HEK293T (cell line): ENCODE data around the gene SH2D3A.

ENCODE experiments used
- CTCF ChIA-PET: fragments of 350-600 bp; formaldehyde crosslinking; extraction: SDS; loops from one replicate; lab custom pipeline; 2021; ENCODE audit warnings: antibody characterized with exemption, inconsistent platforms; lab: Yijun Ruan, JAX
- POLR2A ChIA-PET: fragments of 350-600 bp; formaldehyde crosslinking; extraction: SDS; loops from one replicate; lab custom pipeline; 2020; ENCODE audit warnings: antibody characterized with exemption, inconsistent platforms; lab: Yijun Ruan, JAX
- DNase-seq: peaks from one replicate; pipeline ENCODE4 v3.0.0; 2012; ENCODE audit warnings: mixed read lengths; ENCODE audit errors: extremely low spot score
- ARNT ChIP-seq: fragments of 450-650 bp; IDR thresholded peaks from 2 replicates; pipeline ENCODE4 v1.6.1; 2017; ENCODE audit warnings: mild to moderate bottlenecking
- BHLHE40 ChIP-seq: fragments of 450-650 bp; IDR thresholded peaks from 2 replicates; pipeline ENCODE4 v1.6.1; 2016; ENCODE audit warnings: mild to moderate bottlenecking, moderate library complexity, borderline replicate concordance
- CTBP1 ChIP-seq: fragments of 450-650 bp; IDR thresholded peaks from 2 replicates; pipeline ENCODE4 v1.6.1; 2016; ENCODE audit warnings: borderline replicate concordance
- ELF4 ChIP-seq: fragments of 450-650 bp; IDR thresholded peaks from 2 replicates; pipeline ENCODE4 v1.6.1; 2017; ENCODE audit warnings: antibody characterized with exemption
- FOXA1 ChIP-seq: fragments of 450-650 bp; IDR thresholded peaks from 2 replicates; pipeline ENCODE4 v1.6.1; 2016; ENCODE audit warnings: mild to moderate bottlenecking
- FOXK2 ChIP-seq: fragments of 450-650 bp; IDR thresholded peaks from 2 replicates; pipeline ENCODE4 v1.6.1; 2016; ENCODE audit warnings: mild to moderate bottlenecking
- FOXM1 ChIP-seq: fragments of 450-650 bp; IDR thresholded peaks from 2 replicates; pipeline ENCODE4 v1.6.1; 2017; ENCODE audit warnings: mild to moderate bottlenecking, borderline replicate concordance
- HDGF ChIP-seq: fragments of 450-650 bp; IDR thresholded peaks from 2 replicates; pipeline ENCODE4 v1.6.1; 2017; ENCODE audit warnings: antibody characterized with exemption, borderline replicate concordance
- L3MBTL2 ChIP-seq: fragments of 450-650 bp; conservative IDR thresholded peaks from 2 replicates; pipeline ENCODE4 v1.6.1; 2016; ENCODE audit warnings: mild to moderate bottlenecking
- LEF1 ChIP-seq: fragments of 450-650 bp; IDR thresholded peaks from 2 replicates; pipeline ENCODE4 v1.6.1; 2017; ENCODE audit warnings: mild to moderate bottlenecking, borderline replicate concordance
- NFRKB ChIP-seq: fragments of 450-650 bp; IDR thresholded peaks from 2 replicates; pipeline ENCODE4 v1.6.1; 2016; ENCODE audit warnings: mild to moderate bottlenecking, moderate library complexity
- SP1 ChIP-seq: fragments of 450-650 bp; IDR thresholded peaks from 2 replicates; pipeline ENCODE4 v1.6.1; 2017
- SUZ12 ChIP-seq: fragments of 450-650 bp; IDR thresholded peaks from 2 replicates; pipeline ENCODE4 v1.6.1; 2016; ENCODE audit warnings: mild to moderate bottlenecking
- TARDBP ChIP-seq: fragments of 450-650 bp; IDR thresholded peaks from 2 replicates; pipeline ENCODE4 v1.6.1; 2016
- ZNF384 ChIP-seq: fragments of 450-650 bp; IDR thresholded peaks from 2 replicates; pipeline ENCODE4 v1.6.1; 2016
- TF ChIP-seq, protein P1 (sequence below): fragments of 450-650 bp; IDR thresholded peaks from 2 replicates; pipeline ENCODE4 v1.6.1; 2016

The SH2D3A gene

DNA sequence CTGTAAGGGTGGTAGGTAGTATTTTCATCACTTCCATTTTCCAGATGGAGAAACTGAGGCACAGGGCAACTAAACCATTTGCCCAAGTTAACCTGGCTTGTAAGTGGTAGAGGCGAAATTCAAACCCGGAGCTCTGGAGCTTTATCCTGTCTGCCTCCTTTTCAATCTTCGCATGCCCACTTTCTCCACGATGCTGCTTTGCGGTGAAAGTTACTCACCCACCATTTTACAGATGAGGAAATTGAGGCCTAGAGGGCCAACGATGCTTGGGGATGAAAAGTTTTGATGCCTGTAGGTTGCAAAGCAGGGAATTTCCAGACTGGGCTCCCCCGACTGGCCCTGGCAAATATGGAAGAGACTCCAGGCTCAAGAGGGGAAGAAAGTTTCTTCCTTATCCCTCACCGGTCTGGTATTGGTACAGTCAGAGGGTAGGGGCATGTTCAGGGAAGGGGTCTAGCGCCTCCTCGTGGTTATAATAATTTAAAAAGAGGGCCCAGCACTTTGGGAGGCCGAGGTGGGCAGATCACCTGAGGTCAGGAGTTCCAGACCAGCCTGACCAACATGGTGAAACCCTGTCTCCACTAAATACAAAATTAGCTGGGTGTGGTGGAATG is 1.9 kb upstream of the SH2D3A start:
- TF ChIP-seq SUZ12 (no peak), SP1 (no peak), ELF4 (no peak), FOXA1 (no peak), NFRKB (no peak), BHLHE40 (no peak), ZNF384 (no peak), LEF1 (no peak), L3MBTL2 (no peak), FOXK2 (no peak), TARDBP (no peak), CTBP1 (no peak)
- TF ChIP-seq, protein P1, sequence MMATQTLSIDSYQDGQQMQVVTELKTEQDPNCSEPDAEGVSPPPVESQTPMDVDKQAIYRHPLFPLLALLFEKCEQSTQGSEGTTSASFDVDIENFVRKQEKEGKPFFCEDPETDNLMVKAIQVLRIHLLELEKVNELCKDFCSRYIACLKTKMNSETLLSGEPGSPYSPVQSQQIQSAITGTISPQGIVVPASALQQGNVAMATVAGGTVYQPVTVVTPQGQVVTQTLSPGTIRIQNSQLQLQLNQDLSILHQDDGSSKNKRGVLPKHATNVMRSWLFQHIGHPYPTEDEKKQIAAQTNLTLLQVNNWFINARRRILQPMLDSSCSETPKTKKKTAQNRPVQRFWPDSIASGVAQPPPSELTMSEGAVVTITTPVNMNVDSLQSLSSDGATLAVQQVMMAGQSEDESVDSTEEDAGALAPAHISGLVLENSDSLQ, result no peak
- CTCF ChIA-PET, result interaction anchor here (0.9 to 1.7 kb wide), 2 partner anchors 10 to 31 kb away, joined by 3 to 5 read pairs; no protein-coding TSS in a partner anchor
- POLR2A ChIA-PET, result interaction anchor here (1.9 kb wide), 1 partner anchor 31 kb away, joined by 8 read pairs; the partner anchor contains the start of gene GPR108
- DNase-seq, result peak; percentile 52

DNA sequence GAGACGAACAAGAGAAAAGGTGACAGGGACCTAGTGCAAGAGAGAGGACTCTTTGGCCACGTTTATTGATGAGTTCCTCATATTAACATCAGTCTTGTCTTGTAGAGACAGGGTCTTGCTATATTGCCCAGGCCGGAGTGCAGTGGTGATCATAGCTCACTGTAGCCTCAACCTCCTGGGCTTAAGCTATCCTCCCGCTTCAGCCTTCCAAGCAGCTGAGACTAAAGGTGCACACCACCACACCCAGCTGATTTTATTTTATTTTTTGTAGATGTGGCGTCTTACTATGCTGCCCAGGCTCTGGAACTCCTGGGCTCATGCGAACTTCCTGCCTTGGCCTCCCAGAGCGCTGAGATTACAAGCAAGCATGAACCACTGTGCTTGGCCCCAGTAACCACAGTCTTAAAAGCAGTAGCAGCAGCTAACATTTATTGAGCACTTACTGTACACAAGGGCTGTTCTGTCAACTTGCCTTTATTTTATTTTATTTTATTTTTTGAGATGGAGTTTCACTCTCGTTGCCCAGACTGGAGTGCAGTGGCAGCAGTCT is 1.1 kb upstream of the SH2D3A start:
- POLR2A ChIA-PET, result interaction anchor here (1.0 to 1.9 kb wide), 2 partner anchors 30 to 32 kb away, joined by 4 to 8 read pairs; partner anchors contain the start of gene GPR108
- CTCF ChIA-PET, result interaction anchor here (0.6 to 1.7 kb wide), 3 partner anchors 30 to 135 kb away, joined by 3 to 5 read pairs (median 3); no protein-coding TSS in a partner anchor

DNA sequence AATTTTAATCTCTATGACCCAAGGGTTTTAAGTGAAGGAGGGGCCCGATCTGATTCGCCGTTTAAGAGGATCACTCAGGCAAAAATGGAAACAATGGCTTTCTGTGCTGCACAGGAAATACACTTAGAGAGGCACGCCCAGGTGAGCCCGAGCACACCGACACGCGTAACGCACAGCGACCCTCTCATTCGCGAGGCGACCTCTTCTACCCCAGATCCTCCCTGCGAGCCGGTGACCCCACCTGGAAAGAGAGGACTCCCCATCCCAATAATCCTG is 216 bp downstream of the SH2D3A start:
- TF ChIP-seq TARDBP (no peak), HDGF (no peak), BHLHE40 (no peak), SUZ12 (no peak), NFRKB (no peak), FOXK2 (no peak), L3MBTL2 (no peak), ARNT (no peak), SP1 (no peak), FOXA1 (no peak), FOXM1 (no peak), ELF4 (no peak), CTBP1 (no peak), LEF1 (no peak), ZNF384 (no peak)
- TF ChIP-seq, protein P1, result no peak
- DNase-seq, result no peak
- POLR2A ChIA-PET, result no interaction called here
- CTCF ChIA-PET, result no interaction called here

More for the DNA sequence above, 1.1 kb upstream of the SH2D3A start:
- no peak for DNase-seq
- no peak for TF ChIP-seq L3MBTL2
- TF ChIP-seq, protein P1, result no peak
- no peak for TF ChIP-seq TARDBP
- no peak for TF ChIP-seq ELF4
- no peak for TF ChIP-seq FOXA1
- no peak for TF ChIP-seq ZNF384
- no peak for TF ChIP-seq FOXK2
- TF ChIP-seq CTBP1, result no peak
- TF ChIP-seq LEF1, result no peak
- no peak for TF ChIP-seq NFRKB
- TF ChIP-seq ARNT, result no peak
- no peak for TF ChIP-seq BHLHE40
- no peak for TF ChIP-seq SUZ12
- TF ChIP-seq HDGF, result no peak

DNA sequence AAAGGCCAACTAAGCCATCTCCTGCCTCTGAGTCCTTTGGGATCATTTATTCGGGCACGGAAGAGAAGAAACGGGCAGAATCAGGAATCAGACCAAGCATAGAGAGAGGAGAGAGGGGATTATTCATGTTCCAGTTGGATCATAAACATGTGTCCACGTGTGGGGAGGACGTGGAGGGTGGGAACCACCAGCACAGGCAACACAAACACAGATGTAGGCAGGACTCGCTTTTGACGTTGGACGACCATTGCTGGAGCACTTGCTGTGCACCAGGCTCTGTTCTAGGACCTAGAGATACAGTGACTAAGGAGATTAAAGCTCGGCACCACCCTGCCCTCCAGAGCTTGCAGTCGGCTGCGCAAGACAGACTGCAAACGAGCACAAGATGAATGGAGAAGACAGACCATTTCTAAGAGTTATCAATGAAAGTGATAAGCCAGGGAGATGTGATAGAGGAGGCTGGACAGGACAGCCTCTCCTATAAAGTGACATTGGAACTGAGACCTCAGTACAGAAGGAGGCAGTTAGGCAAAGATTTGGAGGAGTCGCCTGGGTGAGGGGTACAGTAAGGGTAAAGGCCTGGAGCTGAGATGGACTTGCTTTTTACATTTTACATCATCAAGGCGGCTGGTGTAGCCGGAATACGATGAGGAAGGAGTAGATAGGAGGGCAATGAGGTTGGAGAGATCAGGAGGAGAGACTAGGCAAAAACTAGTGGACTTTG is 716 bp downstream of the SH2D3A start:
- POLR2A ChIA-PET, result no interaction called here
- no peak for TF ChIP-seq FOXM1
- no peak for TF ChIP-seq ZNF384
- no peak for TF ChIP-seq BHLHE40
- TF ChIP-seq, protein P1, result no peak
- no peak for TF ChIP-seq ELF4
- TF ChIP-seq SP1, result no peak
- no peak for TF ChIP-seq FOXA1
- TF ChIP-seq LEF1, result no peak
- no peak for TF ChIP-seq CTBP1
- no peak for TF ChIP-seq SUZ12
- DNase-seq, result no peak
- CTCF ChIA-PET, result no interaction called here
